WI38 (cell line): Measurements from ENCODE around the gene TM9SF1.

Experiments
- H3K4me3 ChIP-seq: 2 replicates; pipeline ENCODE4 v1.5.1; 2011; ENCODE audit warnings: low read depth, mild to moderate bottlenecking, control low read depth, low read length
- TF ChIP-seq, protein P1 (sequence below): IDR thresholded peaks from 2 replicates; pipeline ENCODE4 v1.5.1; 2012; ENCODE audit warnings: low read depth, mild to moderate bottlenecking, control low read depth, low read length

Gene TM9SF1

DNA sequence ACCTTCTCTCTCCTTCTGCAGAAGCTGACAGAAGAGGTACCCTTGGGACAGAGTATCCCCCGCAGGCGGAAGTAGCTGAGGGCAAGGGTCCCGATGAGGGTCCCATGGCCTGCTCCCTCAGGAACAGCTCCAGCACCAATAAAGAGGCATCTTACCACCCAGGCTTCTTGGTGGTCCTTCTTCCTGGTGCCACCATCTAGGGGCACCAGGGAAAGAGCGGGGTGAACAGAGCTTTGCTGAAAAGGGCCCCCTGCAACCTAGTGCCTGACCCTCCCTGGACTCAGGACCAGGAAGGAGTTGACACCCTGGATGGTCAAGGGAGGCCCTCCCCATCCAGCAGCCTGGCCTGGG is 34.8 kb downstream of the TM9SF1 start:
- no peak overlapping the region for H3K4me3 ChIP-seq
- TF ChIP-seq, protein P1, sequence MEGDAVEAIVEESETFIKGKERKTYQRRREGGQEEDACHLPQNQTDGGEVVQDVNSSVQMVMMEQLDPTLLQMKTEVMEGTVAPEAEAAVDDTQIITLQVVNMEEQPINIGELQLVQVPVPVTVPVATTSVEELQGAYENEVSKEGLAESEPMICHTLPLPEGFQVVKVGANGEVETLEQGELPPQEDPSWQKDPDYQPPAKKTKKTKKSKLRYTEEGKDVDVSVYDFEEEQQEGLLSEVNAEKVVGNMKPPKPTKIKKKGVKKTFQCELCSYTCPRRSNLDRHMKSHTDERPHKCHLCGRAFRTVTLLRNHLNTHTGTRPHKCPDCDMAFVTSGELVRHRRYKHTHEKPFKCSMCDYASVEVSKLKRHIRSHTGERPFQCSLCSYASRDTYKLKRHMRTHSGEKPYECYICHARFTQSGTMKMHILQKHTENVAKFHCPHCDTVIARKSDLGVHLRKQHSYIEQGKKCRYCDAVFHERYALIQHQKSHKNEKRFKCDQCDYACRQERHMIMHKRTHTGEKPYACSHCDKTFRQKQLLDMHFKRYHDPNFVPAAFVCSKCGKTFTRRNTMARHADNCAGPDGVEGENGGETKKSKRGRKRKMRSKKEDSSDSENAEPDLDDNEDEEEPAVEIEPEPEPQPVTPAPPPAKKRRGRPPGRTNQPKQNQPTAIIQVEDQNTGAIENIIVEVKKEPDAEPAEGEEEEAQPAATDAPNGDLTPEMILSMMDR, result no peak

DNA sequence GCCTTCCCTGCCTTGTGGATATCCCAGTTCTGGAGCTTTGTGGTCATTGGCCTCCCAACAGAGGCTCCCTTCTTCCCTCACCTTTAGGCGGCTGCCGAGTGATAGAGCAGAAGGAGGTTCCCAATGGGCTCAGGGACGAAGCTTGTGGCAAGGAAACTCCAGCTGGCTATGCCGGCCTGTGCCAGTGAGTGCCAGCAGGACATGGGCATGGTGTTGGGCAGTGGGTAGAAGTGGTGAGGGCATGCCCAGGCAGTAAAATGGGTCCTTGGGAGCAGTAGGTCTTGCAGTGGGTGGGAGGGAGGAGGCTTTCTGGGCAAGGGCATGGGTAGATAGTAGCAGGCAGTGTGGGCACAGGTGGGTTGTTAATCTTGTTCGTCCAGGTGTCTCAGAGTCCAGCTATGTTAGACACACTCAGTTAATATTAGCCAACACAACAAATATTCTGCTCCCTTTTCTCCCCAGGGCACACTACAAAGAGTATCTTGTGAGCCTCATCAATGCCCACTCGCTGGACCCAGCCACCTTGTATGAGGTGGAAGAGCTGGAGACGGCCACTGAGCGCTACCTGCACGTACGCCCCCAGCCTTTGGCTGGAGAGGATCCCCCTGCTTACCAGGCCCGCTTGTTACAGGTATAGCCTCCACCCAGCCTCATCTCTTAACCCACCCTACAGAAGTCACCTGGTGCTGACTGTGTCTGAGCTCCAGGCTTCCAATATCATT is 35.3 kb downstream of the TM9SF1 start:
- no peak overlapping the region for H3K4me3 ChIP-seq
- TF ChIP-seq, protein P1, result no peak

DNA sequence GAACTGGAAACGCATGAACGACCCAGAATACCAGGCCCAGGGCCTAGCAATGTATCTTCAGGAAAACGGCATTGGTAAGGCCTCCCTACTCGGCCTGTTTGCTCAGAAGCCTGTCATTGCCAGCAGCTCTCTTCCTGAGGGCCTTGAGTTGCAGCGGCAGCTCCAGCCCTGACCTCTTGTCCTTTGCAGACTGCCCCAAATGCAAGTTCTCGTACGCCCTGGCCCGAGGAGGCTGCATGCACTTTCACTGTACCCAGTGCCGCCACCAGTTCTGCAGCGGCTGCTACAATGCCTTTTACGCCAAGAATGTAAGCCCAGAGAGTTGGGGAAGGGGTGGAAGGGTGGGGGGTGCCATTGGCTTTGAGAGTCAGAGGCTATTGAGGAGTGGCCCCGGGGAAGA is 37.9 kb downstream of the TM9SF1 start:
- H3K4me3 ChIP-seq, result no peak overlapping the region
- TF ChIP-seq, protein P1, result no peak

DNA sequence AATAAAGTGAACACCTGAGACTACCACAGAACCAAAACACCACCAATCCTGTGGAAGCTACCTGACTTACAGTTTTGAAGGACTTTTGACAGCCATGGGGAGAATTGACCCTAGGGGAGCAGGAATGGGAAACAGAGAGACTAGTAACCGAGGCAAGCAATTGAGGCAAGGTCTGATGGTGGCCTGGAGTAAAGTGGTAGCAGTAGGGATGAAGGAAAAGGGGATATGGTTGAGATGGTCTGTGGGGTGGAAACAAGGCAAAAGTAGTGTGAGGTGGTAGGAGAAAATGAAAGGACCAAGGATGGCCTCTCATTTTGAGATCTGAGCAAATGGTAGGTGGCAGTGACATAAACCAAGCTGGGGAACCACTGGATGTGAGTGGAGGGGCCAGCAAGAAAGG is 38.4 kb downstream of the TM9SF1 start:
- H3K4me3 ChIP-seq, result no peak overlapping the region
- TF ChIP-seq, protein P1, result no peak

DNA sequence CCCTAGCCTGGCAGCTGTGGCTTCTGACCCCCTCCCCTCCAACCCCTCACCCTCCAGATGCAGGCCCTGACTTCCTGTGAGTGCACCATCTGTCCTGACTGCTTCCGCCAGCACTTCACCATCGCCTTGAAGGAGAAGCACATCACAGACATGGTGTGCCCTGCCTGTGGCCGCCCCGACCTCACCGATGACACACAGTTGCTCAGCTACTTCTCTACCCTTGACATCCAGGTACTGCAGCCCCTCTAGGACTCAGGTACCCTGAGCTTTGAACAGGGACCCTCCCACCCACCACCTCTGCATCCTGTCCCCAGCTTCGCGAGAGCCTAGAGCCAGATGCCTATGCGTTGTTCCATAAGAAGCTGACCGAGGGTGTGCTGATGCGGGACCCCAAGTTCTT is 40.1 kb downstream of the TM9SF1 start:
- TF ChIP-seq, protein P1, result no peak
- no peak overlapping the region for H3K4me3 ChIP-seq

DNA sequence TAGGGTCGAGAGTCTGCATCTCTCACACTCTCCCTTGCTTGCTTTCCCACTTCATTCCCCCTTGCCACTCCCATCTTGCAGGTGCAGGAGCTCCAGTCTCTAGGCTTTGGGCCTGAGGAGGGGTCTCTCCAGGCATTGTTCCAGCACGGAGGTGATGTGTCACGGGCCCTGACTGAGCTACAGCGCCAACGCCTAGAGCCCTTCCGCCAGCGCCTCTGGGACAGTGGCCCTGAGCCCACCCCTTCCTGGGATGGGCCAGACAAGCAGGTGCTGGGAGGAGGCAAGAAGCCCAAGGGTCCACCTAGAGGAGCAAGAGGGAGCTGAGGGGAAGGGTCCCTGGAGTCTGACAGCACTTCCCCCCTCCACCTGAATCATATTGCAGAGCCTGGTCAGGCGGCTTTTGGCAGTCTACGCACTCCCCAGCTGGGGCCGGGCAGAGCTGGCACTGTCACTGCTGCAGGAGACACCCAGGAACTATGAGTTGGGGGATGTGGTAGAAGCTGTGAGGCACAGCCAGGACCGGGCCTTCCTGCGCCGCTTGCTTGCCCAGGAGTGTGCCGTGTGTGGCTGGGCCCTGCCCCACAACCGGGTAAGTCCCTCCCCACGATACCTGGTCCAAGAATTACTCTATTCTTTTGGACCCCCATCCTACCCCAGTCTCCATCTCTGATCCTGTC is 43.7 kb downstream of the TM9SF1 start:
- TF ChIP-seq, protein P1, result no peak
- no peak overlapping the region for H3K4me3 ChIP-seq

DNA sequence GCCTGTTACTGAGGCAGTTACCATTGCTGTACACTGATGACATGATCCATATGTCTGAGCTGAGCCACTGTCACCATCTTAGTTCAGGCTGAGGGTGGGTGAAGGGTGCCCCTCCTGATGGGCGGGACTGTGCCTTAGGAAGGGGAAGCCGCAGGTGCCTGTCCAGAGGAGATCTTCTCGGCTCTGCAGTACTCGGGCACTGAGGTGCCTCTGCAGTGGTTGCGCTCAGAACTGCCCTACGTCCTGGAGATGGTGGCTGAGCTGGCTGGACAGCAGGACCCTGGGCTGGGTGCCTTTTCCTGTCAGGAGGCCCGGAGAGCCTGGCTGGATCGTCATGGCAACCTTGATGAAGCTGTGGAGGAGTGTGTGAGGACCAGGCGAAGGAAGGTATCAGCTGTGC is 44.2 kb downstream of the TM9SF1 start:
- TF ChIP-seq, protein P1, result no peak

More for the DNA sequence above, 44.2 kb downstream of the TM9SF1 start:
- no peak overlapping the region for H3K4me3 ChIP-seq
